ENCODE results near the gene PTH.

- TF ChIP-seq, protein P1, sequence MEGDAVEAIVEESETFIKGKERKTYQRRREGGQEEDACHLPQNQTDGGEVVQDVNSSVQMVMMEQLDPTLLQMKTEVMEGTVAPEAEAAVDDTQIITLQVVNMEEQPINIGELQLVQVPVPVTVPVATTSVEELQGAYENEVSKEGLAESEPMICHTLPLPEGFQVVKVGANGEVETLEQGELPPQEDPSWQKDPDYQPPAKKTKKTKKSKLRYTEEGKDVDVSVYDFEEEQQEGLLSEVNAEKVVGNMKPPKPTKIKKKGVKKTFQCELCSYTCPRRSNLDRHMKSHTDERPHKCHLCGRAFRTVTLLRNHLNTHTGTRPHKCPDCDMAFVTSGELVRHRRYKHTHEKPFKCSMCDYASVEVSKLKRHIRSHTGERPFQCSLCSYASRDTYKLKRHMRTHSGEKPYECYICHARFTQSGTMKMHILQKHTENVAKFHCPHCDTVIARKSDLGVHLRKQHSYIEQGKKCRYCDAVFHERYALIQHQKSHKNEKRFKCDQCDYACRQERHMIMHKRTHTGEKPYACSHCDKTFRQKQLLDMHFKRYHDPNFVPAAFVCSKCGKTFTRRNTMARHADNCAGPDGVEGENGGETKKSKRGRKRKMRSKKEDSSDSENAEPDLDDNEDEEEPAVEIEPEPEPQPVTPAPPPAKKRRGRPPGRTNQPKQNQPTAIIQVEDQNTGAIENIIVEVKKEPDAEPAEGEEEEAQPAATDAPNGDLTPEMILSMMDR (conservative IDR thresholded peaks at IDR 0.05; ENCODE audit: low read length): no peak
- TF ChIP-seq EZH2phosphoT487 (IDR thresholded peaks at IDR 0.05; ENCODE audit: borderline replicate concordance): no peak
These were observed 46.3 kb downstream of the PTH start for GRCh38 chr11:13449522-13449921.
